HepG2 (cell line): ENCODE data around the gene TAPBP. TPM values are rescaled to one million over a fixed set of nuclear protein-coding genes. Genes with fewer than 3 reads are reported as not detected.

ENCODE experiments used
- BCL6 ChIP-seq: IDR thresholded peaks from 2 replicates; pipeline ENCODE4 v1.6.1; 2016; ENCODE audit warnings: missing genetic modification reagents, missing compliant biosample characterization
- FLYWCH1 ChIP-seq: sonication (generic); formaldehyde crosslinking; IDR thresholded peaks from 2 replicates; pipeline ENCODE4 v1.8.1; 2023; ENCODE audit warnings: mild to moderate bottlenecking, missing genetic modification reagents
- GLI4 ChIP-seq: sonication (generic); formaldehyde crosslinking; IDR thresholded peaks from 2 replicates; pipeline ENCODE4 v1.5.1; 2020; ENCODE audit warnings: missing genetic modification reagents, mild to moderate bottlenecking, moderate library complexity, borderline replicate concordance
- MEF2D ChIP-seq: sonication (generic); formaldehyde crosslinking; IDR thresholded peaks from 2 replicates; pipeline ENCODE4 v1.5.1; 2020; ENCODE audit warnings: mild to moderate bottlenecking, missing genetic modification reagents
- NFATC3 ChIP-seq: sonication (generic); formaldehyde crosslinking; IDR thresholded peaks from 2 replicates; pipeline ENCODE4 v1.5.1; 2020; ENCODE audit warnings: mild to moderate bottlenecking, missing genetic modification reagents
- NFIB ChIP-seq: sonication (generic); formaldehyde crosslinking; IDR thresholded peaks from 2 replicates; pipeline ENCODE4 v1.9.0; 2021; ENCODE audit warnings: missing genetic modification reagents, mild to moderate bottlenecking, borderline replicate concordance
- NPAS2 ChIP-seq: sonication (generic); formaldehyde crosslinking; IDR thresholded peaks from 2 replicates; pipeline ENCODE4 v1.8.0; 2022; ENCODE audit warnings: mild to moderate bottlenecking, missing genetic modification reagents, borderline replicate concordance
- RARA ChIP-seq: IDR thresholded peaks from 2 replicates; pipeline ENCODE4 v1.6.1; 2016; ENCODE audit warnings: missing genetic modification reagents, missing compliant biosample characterization
- RFX3 ChIP-seq: IDR thresholded peaks from 2 replicates; pipeline ENCODE4 v1.6.1; 2016; ENCODE audit warnings: missing biosample characterization, missing genetic modification reagents
- SIN3A ChIP-seq: IDR thresholded peaks from 2 replicates; pipeline ENCODE4 v1.6.1; 2011; ENCODE audit warnings: low read depth, mild to moderate bottlenecking, control low read depth, low read length, borderline replicate concordance
- ZNF12 ChIP-seq: sonication (generic); formaldehyde crosslinking; IDR thresholded peaks from 2 replicates; pipeline ENCODE4 v1.5.0; 2020; ENCODE audit warnings: missing genetic modification reagents
- ZNF333 ChIP-seq: sonication (generic); formaldehyde crosslinking; IDR thresholded peaks from 2 replicates; pipeline ENCODE4 v1.4.0; 2020; ENCODE audit warnings: mild to moderate bottlenecking, missing genetic modification reagents, borderline replicate concordance
- ZNF44 ChIP-seq: sonication (generic); formaldehyde crosslinking; IDR thresholded peaks from 2 replicates; pipeline ENCODE4 v1.5.1; 2020; ENCODE audit warnings: mild to moderate bottlenecking, missing genetic modification reagents
- ZNF790 ChIP-seq: sonication (generic); formaldehyde crosslinking; IDR thresholded peaks from 2 replicates; pipeline ENCODE4 v1.8.0; 2022; ENCODE audit warnings: missing genetic modification reagents, mild to moderate bottlenecking, borderline replicate concordance
- ZNF883 ChIP-seq: sonication (generic); formaldehyde crosslinking; IDR thresholded peaks from 2 replicates; pipeline ENCODE4 v1.5.1; 2020; ENCODE audit warnings: mild to moderate bottlenecking, missing genetic modification reagents; ENCODE audit errors: not compliant biosample characterization
- ZNF891 ChIP-seq: sonication (generic); formaldehyde crosslinking; IDR thresholded peaks from 2 replicates; pipeline ENCODE4 v1.5.0; 2020; ENCODE audit warnings: mild to moderate bottlenecking, missing genetic modification reagents
- polyA plus RNA-seq, 8 experiments: library from polyadenylated mRNA; depleted of rRNA in 3 of 8; stranded (reverse) in 7 of 8; unstranded in 1 of 8; fragments of >200 nt; fragmentation: Illumina TruSeq in 4 of 8; extraction: Trizol in 4 of 8; gene quantifications; 2 replicates each; pipeline versions ENCODE4 v1.2.1 to v1.2.3, GENCODE V29; 2011 to 2016; ENCODE audit warnings: low read depth in 4 of 8, missing spikeins in 1 of 8, mixed read lengths in 1 of 8; ENCODE audit not compliant: insufficient read depth in 1 of 8
- total RNA-seq, 5 experiments: library from RNA; depleted of rRNA; stranded (reverse); fragments of >200 nt; fragmentation: Illumina TruSeq; extraction: Trizol; gene quantifications; 2 replicates each; pipeline ENCODE4 v1.2.3, GENCODE V29; 2016; ENCODE audit warnings: low read depth in 1 of 5
- TF ChIP-seq, protein P1 (sequence below): sonication (generic); formaldehyde crosslinking; IDR thresholded peaks from 2 replicates; pipeline ENCODE4 v1.8.1; 2023; ENCODE audit warnings: mild to moderate bottlenecking, inconsistent platforms, moderate library complexity, missing genetic modification reagents, borderline replicate concordance
- TF ChIP-seq, protein P2 (sequence below): sonication (generic); formaldehyde crosslinking; IDR thresholded peaks from 2 replicates; pipeline ENCODE4 v1.4.0; 2020; ENCODE audit warnings: missing genetic modification reagents
- TF ChIP-seq, protein P3 (sequence below): sonication (generic); formaldehyde crosslinking; IDR thresholded peaks from 2 replicates; pipeline ENCODE4 v1.5.1; 2020; ENCODE audit warnings: mild to moderate bottlenecking, missing genetic modification reagents, moderate library complexity

The TAPBP gene
- total and polyA plus RNA-seq, 2 of the 13 experiments (the other 11 are each of a cell fraction or from before 2014, with no cell fraction given) = 27.4 to 32.3 TPM

DNA sequence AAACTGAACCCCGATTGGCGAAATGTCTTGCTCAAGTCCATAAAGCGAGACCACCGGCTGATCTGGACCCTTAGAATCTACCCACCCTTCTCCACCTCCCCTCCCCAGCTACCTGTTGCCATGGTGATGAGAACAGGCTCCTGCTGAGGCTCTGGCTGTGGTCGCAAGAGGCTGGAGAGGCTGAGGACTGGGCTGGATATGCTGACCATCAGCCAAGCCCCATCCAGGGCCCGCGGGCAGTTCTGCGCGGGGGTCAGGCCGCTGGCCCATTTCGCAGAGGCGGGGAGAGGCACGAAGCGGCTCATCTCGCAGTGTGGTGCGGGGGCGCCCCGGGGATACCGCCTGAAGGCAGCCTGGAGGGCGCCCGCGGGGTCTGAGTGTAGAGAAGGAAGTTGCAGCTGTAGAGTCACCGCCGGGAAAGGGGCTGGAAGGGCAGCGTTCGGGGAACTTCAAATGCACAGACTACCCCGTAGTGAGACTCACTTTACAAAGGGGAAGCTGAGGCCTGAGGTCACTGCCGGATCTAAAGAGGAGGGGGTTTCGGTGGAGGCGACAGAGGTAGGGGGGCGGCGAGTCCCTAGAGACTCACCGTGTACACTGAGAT, 671 bp downstream of the TAPBP start (continued):
- TF ChIP-seq FLYWCH1 (CRISPR knock-in tag) = peak; percentile 81; the same call in 1 of the 2 replicates
- TF ChIP-seq SIN3A = peak; percentile 52; the same call in 1 of the 2 replicates
- peak; percentile 29; the same call in 1 of the 2 replicates for TF ChIP-seq RARA
- TF ChIP-seq ZNF333 (CRISPR knock-in tag) = peak; percentile 67; the same call in 1 of the 2 replicates
- TF ChIP-seq MEF2D (CRISPR knock-in tag) = 0 out of 2 replicates have a peak, but pooled peaks have one; percentile 17
- no peak for TF ChIP-seq NFIB (CRISPR knock-in tag)
- TF ChIP-seq ZNF12 (CRISPR knock-in tag) = 0 out of 2 replicates have a peak, but pooled peaks have one; percentile 4
- TF ChIP-seq, protein P1, sequence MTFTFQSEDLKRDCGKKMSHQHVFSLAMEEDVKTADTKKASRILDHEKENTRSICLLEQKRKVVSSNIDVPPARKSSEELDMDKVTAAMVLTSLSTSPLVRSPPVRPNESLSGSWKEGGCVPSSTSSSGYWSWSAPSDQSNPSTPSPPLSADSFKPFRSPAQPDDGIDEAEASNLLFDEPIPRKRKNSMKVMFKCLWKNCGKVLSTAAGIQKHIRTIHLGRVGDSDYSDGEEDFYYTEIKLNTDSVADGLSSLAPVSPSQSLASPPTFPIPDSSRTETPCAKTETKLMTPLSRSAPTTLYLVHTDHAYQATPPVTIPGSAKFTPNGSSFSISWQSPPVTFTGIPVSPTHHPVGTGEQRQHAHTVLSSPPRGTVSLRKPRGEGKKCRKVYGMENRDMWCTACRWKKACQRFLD (CRISPR knock-in tag) = no peak
- TF ChIP-seq ZNF44 (CRISPR knock-in tag) = peak; percentile 21; the same call in 1 of the 2 replicates
- peak; percentile 18 for TF ChIP-seq ZNF883 (CRISPR knock-in tag)
- 0 out of 2 replicates have a peak, but pooled peaks have one; percentile 39 for TF ChIP-seq NFATC3 (CRISPR knock-in tag)
- peak; percentile 69 for TF ChIP-seq RFX3 (CRISPR knock-in tag)
- TF ChIP-seq GLI4 (CRISPR knock-in tag) = no peak; the same call in 1 of the 2 replicates
- TF ChIP-seq, protein P2, sequence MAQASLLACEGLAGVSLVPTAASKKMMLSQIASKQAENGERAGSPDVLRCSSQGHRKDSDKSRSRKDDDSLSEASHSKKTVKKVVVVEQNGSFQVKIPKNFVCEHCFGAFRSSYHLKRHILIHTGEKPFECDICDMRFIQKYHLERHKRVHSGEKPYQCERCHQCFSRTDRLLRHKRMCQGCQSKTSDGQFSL = no peak
- TF ChIP-seq ZNF790 (CRISPR knock-in tag) = no peak
- TF ChIP-seq NPAS2 (CRISPR knock-in tag) = no peak
- peak; percentile 77 for TF ChIP-seq ZNF891
- TF ChIP-seq, protein P3, sequence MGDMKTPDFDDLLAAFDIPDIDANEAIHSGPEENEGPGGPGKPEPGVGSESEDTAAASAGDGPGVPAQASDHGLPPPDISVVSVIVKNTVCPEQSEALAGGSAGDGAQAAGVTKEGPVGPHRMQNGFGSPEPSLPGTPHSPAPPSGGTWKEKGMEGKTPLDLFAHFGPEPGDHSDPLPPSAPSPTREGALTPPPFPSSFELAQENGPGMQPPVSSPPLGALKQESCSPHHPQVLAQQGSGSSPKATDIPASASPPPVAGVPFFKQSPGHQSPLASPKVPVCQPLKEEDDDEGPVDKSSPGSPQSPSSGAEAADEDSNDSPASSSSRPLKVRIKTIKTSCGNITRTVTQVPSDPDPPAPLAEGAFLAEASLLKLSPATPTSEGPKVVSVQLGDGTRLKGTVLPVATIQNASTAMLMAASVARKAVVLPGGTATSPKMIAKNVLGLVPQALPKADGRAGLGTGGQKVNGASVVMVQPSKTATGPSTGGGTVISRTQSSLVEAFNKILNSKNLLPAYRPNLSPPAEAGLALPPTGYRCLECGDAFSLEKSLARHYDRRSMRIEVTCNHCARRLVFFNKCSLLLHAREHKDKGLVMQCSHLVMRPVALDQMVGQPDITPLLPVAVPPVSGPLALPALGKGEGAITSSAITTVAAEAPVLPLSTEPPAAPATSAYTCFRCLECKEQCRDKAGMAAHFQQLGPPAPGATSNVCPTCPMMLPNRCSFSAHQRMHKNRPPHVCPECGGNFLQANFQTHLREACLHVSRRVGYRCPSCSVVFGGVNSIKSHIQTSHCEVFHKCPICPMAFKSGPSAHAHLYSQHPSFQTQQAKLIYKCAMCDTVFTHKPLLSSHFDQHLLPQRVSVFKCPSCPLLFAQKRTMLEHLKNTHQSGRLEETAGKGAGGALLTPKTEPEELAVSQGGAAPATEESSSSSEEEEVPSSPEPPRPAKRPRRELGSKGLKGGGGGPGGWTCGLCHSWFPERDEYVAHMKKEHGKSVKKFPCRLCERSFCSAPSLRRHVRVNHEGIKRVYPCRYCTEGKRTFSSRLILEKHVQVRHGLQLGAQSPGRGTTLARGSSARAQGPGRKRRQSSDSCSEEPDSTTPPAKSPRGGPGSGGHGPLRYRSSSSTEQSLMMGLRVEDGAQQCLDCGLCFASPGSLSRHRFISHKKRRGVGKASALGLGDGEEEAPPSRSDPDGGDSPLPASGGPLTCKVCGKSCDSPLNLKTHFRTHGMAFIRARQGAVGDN (CRISPR knock-in tag) = peak; percentile 47; the same call in 1 of the 2 replicates
- no peak for TF ChIP-seq BCL6 (CRISPR knock-in tag)
